Loucy (cell line): Measurements from ENCODE around the gene DMPK.

Experiments
- H2AFZ ChIP-seq: fragments of 200-600 bp; sonication (generic); 2 replicates; pipeline ENCODE4 v1.6.0; 2016; ENCODE audit warnings: antibody characterized with exemption, mild to moderate bottlenecking, low read length, moderate library complexity
- H3F3A ChIP-seq: fragments of 200-600 bp; 2 replicates; pipeline ENCODE4 v1.6.0; 2016; ENCODE audit warnings: antibody characterized with exemption, low read depth, mild to moderate bottlenecking
- H3K27me3 ChIP-seq: fragments of 200-600 bp; sonication (generic); 2 replicates; pipeline ENCODE4 v1.6.1; 2014; ENCODE audit warnings: low read length, mild to moderate bottlenecking; ENCODE audit not compliant: insufficient read depth, poor library complexity, severe bottlenecking
- H3K36me3 ChIP-seq: fragments of 200-600 bp; sonication (generic); 2 replicates; pipeline ENCODE4 v1.6.1; 2016; ENCODE audit warnings: low read length; ENCODE audit not compliant: insufficient read depth
- H3K4me1 ChIP-seq: fragments of 200-600 bp; sonication (generic); 2 replicates; pipeline ENCODE4 v1.5.1; 2014; ENCODE audit warnings: low read length, mild to moderate bottlenecking; ENCODE audit not compliant: insufficient read depth, poor library complexity, severe bottlenecking
- H3K4me2 ChIP-seq: fragments of 200-600 bp; sonication (generic); 2 replicates; pipeline ENCODE4 v1.6.0; 2014; ENCODE audit warnings: antibody characterized with exemption, low read length, low read depth, mild to moderate bottlenecking; ENCODE audit not compliant: poor library complexity, severe bottlenecking
- H3K4me3 ChIP-seq: fragments of 200-600 bp; sonication (generic); 2 replicates; pipeline ENCODE4 v1.5.1; 2014; ENCODE audit warnings: low read length, mild to moderate bottlenecking, mixed read lengths; ENCODE audit not compliant: poor library complexity, severe bottlenecking
- H3K79me2 ChIP-seq: fragments of 200-600 bp; sonication (generic); 2 replicates; pipeline ENCODE4 v1.6.1; 2014; ENCODE audit warnings: low read length; ENCODE audit not compliant: insufficient read depth
- H3K9ac ChIP-seq: fragments of 200-600 bp; sonication (generic); 2 replicates; pipeline ENCODE4 v1.6.0; 2014; ENCODE audit warnings: mild to moderate bottlenecking, low read depth, low read length, moderate library complexity; ENCODE audit not compliant: poor library complexity, severe bottlenecking
- H3K9me2 ChIP-seq: fragments of 200-600 bp; sonication (generic); replicated peaks from 2 replicates; pipeline ENCODE4 v1.6.1; 2016; ENCODE audit warnings: low read depth, low read length, mixed read lengths
- H3K9me3 ChIP-seq: fragments of 200-600 bp; sonication (generic); 2 replicates; pipeline ENCODE4 v1.6.1; 2014; ENCODE audit warnings: mild to moderate bottlenecking, antibody characterized with exemption, low read length, low read depth; ENCODE audit not compliant: insufficient read depth
- H4K20me1 ChIP-seq: fragments of 200-600 bp; sonication (generic); 2 replicates; pipeline ENCODE4 v1.6.0; 2014; ENCODE audit warnings: antibody characterized with exemption, low read length, mild to moderate bottlenecking; ENCODE audit not compliant: insufficient read depth, poor library complexity, severe bottlenecking
- EZH2phosphoT487 ChIP-seq: fragments of 200-600 bp; IDR thresholded peaks from 2 replicates; pipeline ENCODE4 v1.6.1; 2018; ENCODE audit warnings: antibody characterized with exemption, mild to moderate bottlenecking, moderate library complexity, borderline replicate concordance
- TF ChIP-seq, protein P1 (sequence below): fragments of 200-600 bp; sonication (generic); conservative IDR thresholded peaks from 2 replicates; pipeline ENCODE4 v1.5.1; 2014; ENCODE audit warnings: mild to moderate bottlenecking, antibody characterized with exemption, low read length

DMPK gene

DNA sequence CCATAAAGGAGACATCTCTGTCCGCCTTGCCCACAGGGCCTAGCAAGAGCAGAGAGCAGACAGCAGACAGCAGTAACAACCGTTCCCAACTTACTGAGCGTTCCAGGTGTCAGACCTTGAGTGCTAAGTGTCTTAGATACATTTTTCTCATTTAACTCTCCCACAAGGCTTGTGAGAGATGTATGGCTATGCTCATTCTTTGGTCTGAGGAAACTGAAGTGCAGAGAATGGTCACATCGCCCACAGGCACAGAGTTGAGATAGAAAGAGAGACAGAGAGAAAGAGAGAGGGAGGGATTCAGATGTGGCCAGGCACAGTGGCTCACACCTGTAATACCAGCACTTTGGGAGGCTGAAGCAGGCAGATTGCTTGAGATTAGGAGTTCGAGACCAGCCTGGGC is 34.8 kb downstream of the DMPK start:
- H3K4me3 ChIP-seq, result no peak overlapping the region
- no peaks in the 10 kb centered on the region for H3K36me3 ChIP-seq
- no peak for TF ChIP-seq EZH2phosphoT487
- TF ChIP-seq, protein P1, sequence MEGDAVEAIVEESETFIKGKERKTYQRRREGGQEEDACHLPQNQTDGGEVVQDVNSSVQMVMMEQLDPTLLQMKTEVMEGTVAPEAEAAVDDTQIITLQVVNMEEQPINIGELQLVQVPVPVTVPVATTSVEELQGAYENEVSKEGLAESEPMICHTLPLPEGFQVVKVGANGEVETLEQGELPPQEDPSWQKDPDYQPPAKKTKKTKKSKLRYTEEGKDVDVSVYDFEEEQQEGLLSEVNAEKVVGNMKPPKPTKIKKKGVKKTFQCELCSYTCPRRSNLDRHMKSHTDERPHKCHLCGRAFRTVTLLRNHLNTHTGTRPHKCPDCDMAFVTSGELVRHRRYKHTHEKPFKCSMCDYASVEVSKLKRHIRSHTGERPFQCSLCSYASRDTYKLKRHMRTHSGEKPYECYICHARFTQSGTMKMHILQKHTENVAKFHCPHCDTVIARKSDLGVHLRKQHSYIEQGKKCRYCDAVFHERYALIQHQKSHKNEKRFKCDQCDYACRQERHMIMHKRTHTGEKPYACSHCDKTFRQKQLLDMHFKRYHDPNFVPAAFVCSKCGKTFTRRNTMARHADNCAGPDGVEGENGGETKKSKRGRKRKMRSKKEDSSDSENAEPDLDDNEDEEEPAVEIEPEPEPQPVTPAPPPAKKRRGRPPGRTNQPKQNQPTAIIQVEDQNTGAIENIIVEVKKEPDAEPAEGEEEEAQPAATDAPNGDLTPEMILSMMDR, result no peak
- no peak overlapping the region for H3K4me2 ChIP-seq
- no peak overlapping the region for H2AFZ ChIP-seq
- H3K27me3 ChIP-seq, result no peaks in the 10 kb centered on the region
- no peaks in the 10 kb centered on the region for H4K20me1 ChIP-seq
- H3K9ac ChIP-seq, result no peak overlapping the region
- H3K9me3 ChIP-seq, result no peaks in the 10 kb centered on the region
- H3F3A ChIP-seq, result no peaks in the 10 kb centered on the region
- H3K9me2 ChIP-seq, result no peaks in the 10 kb centered on the region
- H3K4me1 ChIP-seq, result no peaks in the 10 kb centered on the region
- no peaks in the 10 kb centered on the region for H3K79me2 ChIP-seq

DNA sequence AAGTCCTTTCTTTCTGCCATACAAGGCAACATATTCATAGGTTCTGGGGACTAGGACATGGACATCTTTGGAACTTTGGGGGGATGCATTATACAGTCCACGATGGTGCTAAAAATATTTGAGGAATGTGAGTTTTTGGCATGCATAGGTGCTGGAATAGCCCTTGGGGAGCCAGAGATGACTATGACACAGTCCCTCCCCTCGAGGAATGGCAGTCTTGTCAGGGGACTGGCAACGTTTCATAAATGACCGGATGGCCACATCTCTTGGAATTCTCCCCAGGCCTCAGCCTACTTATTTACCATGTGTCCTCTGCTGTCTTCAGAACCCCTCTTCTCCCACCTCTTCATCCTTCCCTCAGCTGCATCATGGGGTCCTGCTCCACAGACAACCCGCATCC is 35.4 kb downstream of the DMPK start:
- Histone ChIP-seq H3K9ac (no peak overlapping the region), H3K4me2 (no peak overlapping the region), H2AFZ (no peak overlapping the region), H3K4me3 (no peak overlapping the region), H4K20me1 (no peaks in the 10 kb centered on the region), H3K27me3 (no peaks in the 10 kb centered on the region), H3K79me2 (no peaks in the 10 kb centered on the region), H3K9me2 (no peaks in the 10 kb centered on the region), H3K36me3 (no peaks in the 10 kb centered on the region), H3K9me3 (no peaks in the 10 kb centered on the region), H3F3A (no peaks in the 10 kb centered on the region), H3K4me1 (no peaks in the 10 kb centered on the region)
- no peak for TF ChIP-seq EZH2phosphoT487
- TF ChIP-seq, protein P1, result no peak

DNA sequence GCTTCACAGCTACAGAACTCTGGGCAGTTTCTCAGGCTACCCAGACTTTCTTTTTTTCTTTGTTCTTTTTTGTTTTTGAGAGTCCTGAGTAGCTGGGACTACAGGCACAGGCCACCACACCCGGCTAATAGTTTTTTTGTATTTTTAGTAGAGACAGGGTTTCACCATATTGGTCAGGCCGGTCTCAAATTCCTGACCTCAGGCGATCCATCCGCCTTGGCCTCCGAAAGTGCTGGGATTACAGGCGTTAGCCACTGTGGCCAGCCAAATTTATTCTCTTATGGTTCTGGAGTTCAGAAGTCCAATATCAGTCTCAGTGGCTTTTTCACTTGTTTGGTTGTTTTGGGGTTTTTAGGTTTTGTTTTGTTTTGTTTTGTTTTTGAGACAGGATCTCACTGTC is 36.7 kb downstream of the DMPK start:
- Histone ChIP-seq H3K79me2 (no peaks in the 10 kb centered on the region), H3K9me3 (no peaks in the 10 kb centered on the region), H3K9me2 (no peaks in the 10 kb centered on the region), H3F3A (no peaks in the 10 kb centered on the region), H3K4me2 (no peak overlapping the region), H3K4me1 (no peaks in the 10 kb centered on the region), H4K20me1 (no peaks in the 10 kb centered on the region), H3K9ac (no peak overlapping the region), H3K36me3 (no peaks in the 10 kb centered on the region), H3K27me3 (no peaks in the 10 kb centered on the region), H2AFZ (no peak overlapping the region), H3K4me3 (no peak overlapping the region)
- no peak for TF ChIP-seq EZH2phosphoT487
- TF ChIP-seq, protein P1, result no peak
